Fibroblast of peridontal ligament (primary cell): ENCODE results near the gene CHCHD5.
"Not testable (repeated sequence)": the region's sequence is repeated elsewhere in the genome, so short reads cannot be mapped to it uniquely, and the experiment has no call there.

Experiments
- DNase-seq: peaks from one replicate; pipeline ENCODE4 v3.0.0-alpha.2; 2010; ENCODE audit errors: extremely low read depth

Gene CHCHD5

GRCh38 chr2:112584134-112584890, at the start of gene CHCHD5:
Gene CHCHD5, plus strand, starts transcription at chr2:112584609. Its CDS starts 39 bp downstream, at chr2:112584648.
- DNase-seq = peak; percentile 96

- DNase-seq = no peak
Observed at GRCh38 chr2:112534826-112535225, 49.6 kb upstream of the CHCHD5 start.

GRCh38 chr2:112536665-112537064, 47.7 kb upstream of the CHCHD5 start:
- DNase-seq = not testable (repeated sequence)

- no peak for DNase-seq
Observed at GRCh38 chr2:112539306-112539705, 45.1 kb upstream of the CHCHD5 start.

GRCh38 chr2:112540906-112541305, 43.5 kb upstream of the CHCHD5 start:
- DNase-seq = no peak

- no peak for DNase-seq
Observed at GRCh38 chr2:112541315-112542122, 42.9 kb upstream of the CHCHD5 start.

- peak; percentile 73 for DNase-seq
Observed at GRCh38 chr2:112542123-112542983, 42.1 kb upstream of the CHCHD5 start, which contains the start of gene POLR1B. Gene POLR1B, plus strand, starts transcription at chr2:112542465. Its CDS starts 30 bp downstream, at chr2:112542495.

- DNase-seq = peak; percentile 26
Observed at GRCh38 chr2:112542984-112543661, 41.3 kb upstream of the CHCHD5 start.

GRCh38 chr2:112547333-112547732, 37.1 kb upstream of the CHCHD5 start:
- DNase-seq = peak; percentile 69

- DNase-seq = no peak
Observed at GRCh38 chr2:112548980-112549379, 35.4 kb upstream of the CHCHD5 start.

- no peak for DNase-seq
Observed at GRCh38 chr2:112566104-112566503, 18.3 kb upstream of the CHCHD5 start.

- DNase-seq = not testable (repeated sequence)
Observed at GRCh38 chr2:112566508-112566907, 17.9 kb upstream of the CHCHD5 start.

GRCh38 chr2:112572005-112572404, 12.4 kb upstream of the CHCHD5 start:
- DNase-seq = no peak

- DNase-seq = peak; percentile 68
Observed at GRCh38 chr2:112577756-112578155, 6.7 kb upstream of the CHCHD5 start.

GRCh38 chr2:112579241-112579640, 5.2 kb upstream of the CHCHD5 start:
- peak; percentile 99 for DNase-seq

- no peak for DNase-seq
Observed at GRCh38 chr2:112580084-112580483, 4.3 kb upstream of the CHCHD5 start.

- peak; percentile 82 for DNase-seq
Observed at GRCh38 chr2:112582314-112582746, 2.1 kb upstream of the CHCHD5 start.

GRCh38 chr2:112583497-112584133, 794 bp upstream of the CHCHD5 start:
- peak; percentile 25 for DNase-seq

GRCh38 chr2:112584891-112585250, 462 bp downstream of the CHCHD5 start:
- DNase-seq = no peak

GRCh38 chr2:112585400-112585799, 991 bp downstream of the CHCHD5 start:
- DNase-seq = no peak
